NT2/D1 (cell line): ENCODE results near the gene PTPRK.

Source experiments
- DNase-seq: peaks from one replicate; pipeline ENCODE4 v3.0.0-alpha.2; 2011; ENCODE audit warnings: low read depth, low spot score
- H3K27me3 ChIP-seq: 2 replicates; pipeline ENCODE4 v1.6.0; 2011; ENCODE audit warnings: mild to moderate bottlenecking; ENCODE audit not compliant: insufficient read length, insufficient read depth
- H3K36me3 ChIP-seq: 2 replicates; pipeline ENCODE4 v1.6.1; 2011; ENCODE audit warnings: mild to moderate bottlenecking, low read length, mixed read lengths; ENCODE audit not compliant: insufficient read depth, insufficient read length
- H3K4me1 ChIP-seq: 2 replicates; pipeline ENCODE4 v1.5.1; 2011; ENCODE audit not compliant: insufficient read depth, insufficient read length
- H3K4me3 ChIP-seq: 2 replicates; pipeline ENCODE4 v1.5.1; 2011; ENCODE audit warnings: low read depth; ENCODE audit not compliant: insufficient read length
- H3K9ac ChIP-seq: 2 replicates; pipeline ENCODE4 v1.6.0; 2011; ENCODE audit warnings: low read depth; ENCODE audit not compliant: insufficient read length
- H3K9me3 ChIP-seq: 2 replicates; pipeline ENCODE4 v1.5.1; 2011; ENCODE audit warnings: mild to moderate bottlenecking, low read length; ENCODE audit not compliant: insufficient read depth
- SUZ12 ChIP-seq: IDR thresholded peaks from 2 replicates; pipeline ENCODE4 v1.6.1; 2011; ENCODE audit not compliant: insufficient read length, insufficient read depth; ENCODE audit errors: extremely low read depth
- YY1 ChIP-seq: IDR thresholded peaks from 2 replicates; pipeline ENCODE4 v1.6.1; 2011; ENCODE audit not compliant: insufficient read length, insufficient read depth
- ZNF274 ChIP-seq: IDR thresholded peaks from 2 replicates; pipeline ENCODE4 v1.6.1; 2011; ENCODE audit warnings: mild to moderate bottlenecking, low read depth, low read length

PTPRK gene

DNA sequence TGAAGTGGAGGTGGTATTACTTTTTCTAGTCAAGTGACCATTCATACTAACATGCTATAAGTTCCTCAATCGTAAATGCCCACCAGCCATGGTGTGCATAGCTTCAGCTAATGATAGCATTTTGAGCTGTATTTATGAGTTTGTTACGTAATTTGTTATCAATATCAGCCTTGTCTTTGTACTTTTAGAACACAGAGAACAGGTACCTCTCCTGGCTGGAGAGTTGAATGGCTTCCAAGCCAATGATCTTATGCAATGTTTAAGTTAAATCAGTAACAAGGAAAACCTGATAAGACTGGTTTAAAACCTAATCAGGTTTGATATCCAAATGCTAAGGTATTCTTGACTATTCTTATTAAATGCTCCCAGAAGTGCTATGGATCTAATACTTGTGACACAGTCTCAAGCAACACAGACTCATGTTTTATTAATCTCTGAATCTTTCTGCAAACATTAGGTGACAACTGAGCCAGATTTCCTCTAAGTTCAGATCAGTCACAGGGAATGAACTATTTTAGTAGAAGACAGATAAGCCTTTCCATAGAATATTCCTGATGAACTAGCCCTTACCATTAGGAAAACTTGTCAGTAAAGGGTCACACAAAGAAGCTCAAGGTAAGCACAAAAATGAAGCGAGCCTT is 154.8 kb downstream of the PTPRK start:
- DNase-seq = no peak
- no peak overlapping the region for H3K4me3 ChIP-seq
- no peak for TF ChIP-seq ZNF274
- no peak for TF ChIP-seq YY1
- H3K9ac ChIP-seq = no peak overlapping the region
- H3K9me3 ChIP-seq = no peaks in the 10 kb centered on the region
- no peaks in the 10 kb centered on the region for H3K27me3 ChIP-seq
- no peaks in the 10 kb centered on the region for H3K36me3 ChIP-seq
- H3K4me1 ChIP-seq = no peaks in the 10 kb centered on the region

DNA sequence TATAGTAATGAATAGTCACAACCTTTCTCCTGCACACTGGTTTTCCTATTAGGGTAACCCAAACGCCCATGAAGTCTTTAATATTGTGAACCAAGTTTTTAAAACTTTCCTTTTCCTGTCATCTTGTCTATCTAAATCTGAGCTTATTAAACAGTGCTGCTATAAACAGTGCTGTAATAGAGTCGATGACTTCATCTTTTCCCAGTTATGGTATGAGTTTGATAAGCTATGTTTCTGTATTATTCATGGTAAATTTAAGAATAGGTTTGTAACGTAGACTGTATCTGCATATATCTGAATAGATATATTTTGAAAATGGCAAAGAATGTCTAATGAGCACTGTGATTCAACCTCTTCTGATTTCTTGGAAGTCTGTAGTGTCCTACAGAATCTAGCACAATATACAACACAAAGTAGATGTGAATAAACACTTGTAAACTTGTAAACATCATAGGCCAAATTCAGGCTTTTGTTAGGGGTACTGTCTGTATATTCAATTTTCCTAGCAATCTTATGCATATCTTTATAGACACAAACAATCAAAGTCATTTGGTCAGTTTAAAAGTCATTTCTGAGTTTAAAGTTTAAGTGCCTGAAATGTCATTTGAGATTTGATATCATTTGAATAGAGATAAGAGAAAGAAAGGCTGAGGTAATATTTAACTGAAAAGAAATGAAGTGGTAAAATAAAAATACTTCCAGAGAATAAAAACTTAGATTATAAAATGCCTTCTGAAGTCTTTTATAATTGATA is 155.5 kb downstream of the PTPRK start:
- no peak for DNase-seq
- Histone ChIP-seq H3K4me1 (no peaks in the 10 kb centered on the region), H3K27me3 (no peaks in the 10 kb centered on the region), H3K9ac (no peak overlapping the region), H3K36me3 (no peaks in the 10 kb centered on the region), H3K9me3 (no peaks in the 10 kb centered on the region), H3K4me3 (no peak overlapping the region)
- no peak for TF ChIP-seq YY1
- TF ChIP-seq ZNF274 = no peak
- TF ChIP-seq SUZ12 = no peak

DNA sequence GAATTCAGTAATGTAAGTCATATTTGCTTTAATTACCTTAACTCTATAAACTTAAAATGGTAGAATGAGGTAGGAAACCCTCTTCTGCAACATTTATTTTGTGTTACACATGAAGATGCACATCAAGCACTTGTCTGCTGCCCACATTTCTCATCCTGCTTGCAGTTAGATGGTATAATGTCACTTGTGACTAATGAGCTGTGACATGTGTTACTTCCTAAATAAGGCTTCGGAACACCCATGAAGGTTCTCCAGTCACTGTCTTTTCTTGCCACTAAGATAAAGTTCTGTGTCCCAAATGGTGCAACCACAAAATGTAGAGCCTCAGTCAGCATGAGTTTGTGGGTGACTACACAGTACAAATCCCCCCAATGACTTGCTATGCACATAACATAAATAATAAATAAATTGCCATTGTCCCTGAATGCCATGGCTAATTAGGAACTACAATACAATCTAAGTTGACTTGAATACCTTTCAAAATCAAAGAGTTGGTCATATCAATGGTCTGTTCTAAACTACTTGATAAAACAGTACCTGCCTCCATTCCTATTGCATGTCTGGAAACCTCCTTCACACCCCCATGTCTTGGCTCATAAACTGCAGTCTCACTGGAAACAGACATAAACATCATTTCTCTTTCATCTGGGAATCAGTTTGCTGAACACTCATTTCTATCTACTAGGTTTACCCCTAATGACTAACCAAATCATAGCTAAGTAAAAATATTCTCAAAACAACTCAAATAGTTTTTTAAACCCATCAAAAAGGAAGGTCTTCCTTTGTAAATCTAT is 157.2 kb downstream of the PTPRK start:
- TF ChIP-seq SUZ12 = no peak
- TF ChIP-seq ZNF274 = no peak
- TF ChIP-seq YY1 = no peak
- no peak for DNase-seq
- no peaks in the 10 kb centered on the region for H3K27me3 ChIP-seq
- no peaks in the 10 kb centered on the region for H3K9me3 ChIP-seq
- H3K36me3 ChIP-seq = no peaks in the 10 kb centered on the region
- H3K4me1 ChIP-seq = no peaks in the 10 kb centered on the region
- no peak overlapping the region for H3K4me3 ChIP-seq
- no peak overlapping the region for H3K9ac ChIP-seq

DNA sequence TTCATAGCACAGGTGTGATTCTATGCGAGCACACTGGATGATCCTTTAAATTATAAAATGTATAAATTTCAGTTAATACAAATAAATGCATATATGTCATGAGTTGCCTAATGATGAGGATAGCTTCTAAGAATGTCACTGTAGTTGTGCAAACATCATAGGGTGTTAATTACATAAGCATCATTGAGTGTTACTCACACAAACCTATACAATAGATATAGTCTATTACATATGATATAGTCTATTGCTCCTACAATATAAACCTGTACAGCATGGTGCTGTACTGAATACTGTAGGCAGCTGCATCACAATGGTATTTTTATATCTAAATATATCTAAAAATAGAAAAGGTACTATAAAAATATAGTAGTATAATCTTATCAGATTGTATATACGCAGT is 159.0 kb downstream of the PTPRK start:
- Histone ChIP-seq H3K9me3 (no peaks in the 10 kb centered on the region), H3K27me3 (no peaks in the 10 kb centered on the region), H3K9ac (no peak overlapping the region), H3K4me3 (no peak overlapping the region), H3K36me3 (no peaks in the 10 kb centered on the region), H3K4me1 (no peaks in the 10 kb centered on the region)
- TF ChIP-seq YY1 (no peak), SUZ12 (no peak), ZNF274 (no peak)
- DNase-seq = no peak

DNA sequence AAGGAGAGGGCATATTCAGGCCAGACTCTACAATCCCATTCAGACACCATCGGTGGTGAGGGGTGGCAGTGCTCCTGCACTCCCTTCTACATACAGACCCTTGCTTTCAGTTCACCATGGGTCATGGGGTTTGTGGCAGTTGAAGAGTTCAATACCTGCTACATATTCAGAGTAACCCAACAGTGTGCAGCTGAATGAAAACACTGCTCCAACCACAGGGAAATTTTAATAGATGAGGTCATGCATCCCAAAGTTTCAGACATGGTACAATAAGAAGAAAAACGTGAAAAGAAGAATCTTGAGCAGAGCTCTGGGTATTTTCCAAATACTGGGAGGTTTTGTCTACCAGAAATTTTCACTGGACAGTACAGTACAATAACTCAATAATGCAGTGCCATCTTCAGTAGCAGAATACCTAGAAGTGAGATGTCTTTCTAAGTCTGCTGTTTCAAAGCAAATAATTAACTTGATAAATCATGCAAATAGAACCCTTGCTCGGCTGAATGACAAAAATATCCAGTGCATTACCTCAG is 162.1 kb downstream of the PTPRK start:
- Histone ChIP-seq H3K4me3 (no peak overlapping the region), H3K9me3 (no peaks in the 10 kb centered on the region), H3K36me3 (no peaks in the 10 kb centered on the region), H3K27me3 (no peaks in the 10 kb centered on the region), H3K4me1 (no peaks in the 10 kb centered on the region), H3K9ac (no peak overlapping the region)
- no peak for TF ChIP-seq YY1
- no peak for TF ChIP-seq ZNF274
- DNase-seq = no peak

DNA sequence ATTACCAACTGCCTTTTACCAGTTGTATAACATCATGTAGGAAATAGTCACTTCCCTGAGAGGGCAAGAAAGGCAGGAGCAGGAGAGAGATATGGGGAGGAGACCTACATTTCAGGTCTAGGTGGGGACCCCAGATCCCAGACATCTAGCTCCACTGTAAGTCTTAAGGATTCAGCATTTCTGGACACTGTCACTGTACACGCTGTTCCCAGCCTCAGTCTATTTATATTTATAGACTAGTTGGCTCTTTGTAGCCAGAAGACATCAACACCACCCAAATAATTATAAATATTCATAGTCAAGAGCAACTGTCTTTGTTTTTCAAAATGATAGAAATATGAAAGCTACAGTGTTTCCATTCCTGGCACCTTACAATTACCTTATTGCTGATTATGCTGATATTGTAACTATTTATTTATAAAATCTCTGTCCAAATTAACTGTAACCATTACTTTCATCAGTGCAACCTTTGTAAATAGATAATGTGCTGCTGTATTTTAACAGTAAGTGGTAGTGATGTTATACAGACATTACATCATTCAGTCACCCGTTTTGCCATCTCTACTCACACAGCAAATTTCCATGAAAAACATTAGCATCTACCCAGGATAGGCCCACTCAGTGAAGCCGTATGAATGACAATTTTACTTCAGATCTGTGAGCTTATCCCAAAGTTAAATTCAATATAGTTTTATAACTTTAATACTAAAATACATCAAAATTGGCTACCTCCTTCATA is 162.8 kb downstream of the PTPRK start:
- DNase-seq = no peak
- Histone ChIP-seq H3K9me3 (no peaks in the 10 kb centered on the region), H3K36me3 (no peaks in the 10 kb centered on the region), H3K4me1 (no peaks in the 10 kb centered on the region), H3K27me3 (no peaks in the 10 kb centered on the region), H3K9ac (no peak overlapping the region), H3K4me3 (no peak overlapping the region)
- TF ChIP-seq SUZ12 (no peak), YY1 (no peak), ZNF274 (no peak)

DNA sequence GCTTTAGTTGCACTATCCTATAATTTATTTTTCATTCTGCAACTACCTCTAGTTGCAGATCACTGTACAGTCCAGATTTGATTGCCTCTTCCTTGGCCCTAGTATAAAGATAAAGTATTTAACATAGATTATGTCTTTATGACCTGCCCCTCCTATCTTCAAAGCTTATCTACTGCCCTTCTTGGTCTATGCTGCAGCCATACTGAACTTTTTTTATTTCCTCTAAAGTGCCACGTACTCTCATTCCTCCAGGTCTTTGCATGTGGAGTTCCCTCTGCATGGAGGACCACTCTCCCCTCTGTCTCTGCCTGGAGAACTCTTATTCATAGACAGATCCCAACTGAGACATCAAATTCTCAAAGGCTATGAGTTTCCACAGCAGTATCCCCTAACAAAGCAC is 168.0 kb downstream of the PTPRK start:
- Histone ChIP-seq H3K27me3 (no peaks in the 10 kb centered on the region), H3K4me1 (no peaks in the 10 kb centered on the region), H3K4me3 (no peak overlapping the region), H3K36me3 (no peaks in the 10 kb centered on the region), H3K9me3 (no peaks in the 10 kb centered on the region), H3K9ac (no peak overlapping the region)
- no peak for DNase-seq
- TF ChIP-seq SUZ12 (no peak), YY1 (no peak), ZNF274 (no peak)
